H4 (cell line): Measurements from ENCODE around the gene DEFB112. TPM values are rescaled to one million over a fixed set of nuclear protein-coding genes. Genes with fewer than 3 reads are reported as not detected.

Experiments used
- DNase-seq: peaks from one replicate; pipeline ENCODE4 v3.0.0-alpha.2; 2015; ENCODE audit warnings: low spot score
- total RNA-seq: library from RNA; depleted of rRNA; stranded (reverse); fragments of >200 nt; shearing (Covaris generic); gene quantifications from 2 replicates; pipeline ENCODE4 v1.2.3, GENCODE V29; 2014; rRNA removed

DEFB112 gene
- total RNA-seq, 1 experiment from 2014 or later = not detected

- no peak for DNase-seq
Observed at GRCh38 chr6:49995278-49995677, 54.5 kb downstream of the DEFB112 start.

Other genes with a start within 250 kb of the DEFB112 start
- gene CRISP1, start 183.4 kb downstream of the DEFB112 start, total RNA-seq = not detected in 2 replicates
- gene DEFB114, start 85.8 kb downstream of the DEFB112 start, total RNA-seq = not detected in 2 replicates
- not detected in 2 replicates for gene DEFB113, start 80.3 kb downstream of the DEFB112 start, total RNA-seq
- not detected in 2 replicates for gene DEFB110, start 27.9 kb downstream of the DEFB112 start, total RNA-seq